ENCODE results near the gene KHK.
"Not testable (repeated sequence)": the region's sequence is repeated elsewhere in the genome, so short reads cannot be mapped to it uniquely, and the experiment has no call there.

The KHK gene

GRCh38 chr2:27060323-27060722 is 26.2 kb upstream of the KHK start:
- DNase-seq = no peak

- DNase-seq = no peak
Observed at GRCh38 chr2:27065128-27065527, 21.4 kb upstream of the KHK start.

GRCh38 chr2:27067385-27067784 is 19.2 kb upstream of the KHK start:
- DNase-seq = no peak

DNA sequence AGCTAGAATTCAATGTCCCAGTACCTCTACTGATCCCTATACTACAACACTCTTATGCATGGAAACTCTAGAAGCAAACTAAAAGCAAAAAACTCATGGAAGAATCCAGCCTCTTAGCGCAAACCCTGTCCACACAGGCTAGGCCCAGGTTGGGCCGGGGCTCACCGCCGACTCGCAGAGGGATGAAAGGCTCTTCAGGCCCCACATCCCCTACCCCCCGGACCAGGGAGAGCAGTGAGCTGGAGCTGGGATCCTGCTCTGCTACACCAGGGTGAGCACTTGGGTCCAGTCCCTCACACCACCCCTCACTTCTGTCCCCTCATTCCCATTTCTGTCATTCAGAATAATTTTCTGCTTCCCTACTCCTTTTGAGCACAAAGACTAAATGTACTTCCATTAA is 17.1 kb upstream of the KHK start:
- DNase-seq = no peak

- DNase-seq = no peak
Observed at GRCh38 chr2:27069961-27070618, 16.5 kb upstream of the KHK start.

DNA sequence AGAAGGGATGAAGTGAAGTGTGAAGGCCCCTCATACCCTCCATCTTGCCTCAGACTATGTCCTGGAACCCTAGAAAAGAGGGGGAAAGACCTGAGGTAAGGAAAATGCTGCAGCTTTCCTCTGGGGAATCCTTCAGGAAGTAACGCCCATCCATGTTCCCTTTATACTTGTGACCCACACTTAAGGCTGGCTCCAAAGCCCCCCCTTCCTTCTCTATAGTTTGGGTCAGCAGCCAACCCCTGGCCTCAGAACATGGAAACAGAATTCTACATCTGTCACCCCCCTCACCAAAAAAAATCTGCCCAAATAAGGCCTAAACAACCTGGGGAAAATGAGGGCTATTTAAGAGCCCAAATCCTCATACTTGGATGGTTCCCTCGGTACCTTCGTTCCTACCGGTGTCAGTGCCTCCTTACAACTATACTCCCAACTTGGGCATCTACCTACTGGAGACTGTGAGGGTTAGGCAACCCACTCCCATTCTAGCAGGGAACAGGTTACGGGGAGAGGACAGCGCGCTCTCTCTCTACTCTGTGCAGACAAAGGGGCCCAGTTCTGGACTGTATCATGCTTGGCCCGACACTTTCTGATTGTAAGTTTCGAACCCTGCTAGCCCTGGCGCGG is 15.8 kb upstream of the KHK start:
- no peak for DNase-seq

DNA sequence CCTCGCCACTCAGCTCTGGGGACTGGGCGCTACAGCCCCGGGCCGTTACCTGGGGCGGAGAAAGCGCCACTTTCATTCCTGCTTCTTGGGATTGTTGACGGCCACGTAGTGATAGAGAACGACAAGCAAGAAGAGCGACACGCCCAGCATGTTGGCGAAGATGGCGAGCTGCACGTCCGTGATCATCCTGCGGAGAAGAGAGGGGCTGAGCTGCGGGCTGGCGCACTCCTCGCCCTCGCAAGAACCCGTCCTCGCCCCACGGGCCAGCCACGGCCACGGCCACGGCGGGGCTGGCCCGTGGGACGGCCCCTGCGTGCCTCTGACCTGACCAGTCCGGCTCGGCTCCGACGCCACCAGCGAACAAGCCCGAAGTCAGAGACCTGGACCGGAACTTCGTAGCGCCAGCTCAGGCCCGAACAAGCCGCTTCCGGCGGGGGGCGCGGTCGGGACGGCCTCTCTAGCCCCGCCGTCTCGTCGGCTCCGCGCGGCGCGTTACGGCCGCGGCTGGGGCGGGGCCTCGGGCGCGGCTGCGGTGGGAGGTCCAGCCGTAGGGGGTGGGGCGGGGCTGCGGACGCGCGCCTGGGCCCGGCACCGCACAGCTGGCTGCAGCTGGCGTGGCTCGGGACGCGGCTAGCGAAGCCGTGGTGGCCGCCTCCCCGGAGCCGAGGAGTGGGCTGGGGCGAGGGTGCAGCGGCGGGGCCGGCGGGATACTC is 15.1 kb upstream of the KHK start, which contains the start of gene OST4:
TSS of gene OST4 (minus strand) at position 378 of the 713 bp plus-strand sequence.
- peak; percentile 97 for DNase-seq

DNA sequence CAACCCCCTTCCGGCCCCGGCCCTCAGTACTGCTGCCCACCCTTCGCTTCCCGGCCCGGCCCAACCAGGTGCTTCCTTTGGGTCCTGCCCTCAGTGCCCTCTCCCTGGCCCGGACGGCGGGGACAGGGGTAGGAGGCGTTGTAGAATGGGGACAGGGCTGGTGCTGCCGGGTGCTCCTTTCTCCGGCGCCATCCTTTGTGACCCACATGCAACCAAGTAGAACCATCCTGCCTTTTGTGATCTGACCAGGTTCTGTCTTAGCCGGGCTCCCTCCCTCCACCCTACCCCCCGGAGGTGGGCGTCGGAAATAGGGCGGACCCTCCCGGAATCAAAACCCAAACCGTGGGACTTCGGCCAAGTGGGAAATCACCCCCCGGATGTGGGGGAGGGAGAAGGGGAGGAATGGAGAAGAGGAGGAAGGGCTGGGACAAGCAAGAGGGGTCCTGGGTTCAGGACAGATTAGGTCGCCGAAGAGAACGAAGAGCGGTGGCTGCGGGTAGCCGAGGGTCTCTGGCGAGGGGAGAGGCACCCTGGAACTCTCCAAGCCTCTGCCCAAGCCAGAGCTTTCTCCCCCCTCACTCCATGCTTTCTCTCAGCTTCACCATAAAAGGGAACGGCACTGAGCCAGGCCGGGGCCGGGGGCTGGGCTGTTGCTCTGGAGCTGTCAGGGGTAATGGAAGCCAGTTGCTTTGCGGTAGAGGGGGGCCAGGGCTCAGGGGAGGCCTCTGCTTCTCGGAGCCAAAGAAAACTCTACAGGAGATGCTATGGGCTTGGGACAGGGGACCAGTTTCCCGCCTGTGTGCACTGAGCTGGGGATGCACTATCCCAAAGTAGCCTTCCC is 14.4 kb upstream of the KHK start:
- DNase-seq = peak; percentile 75

- no peak for DNase-seq
Observed at GRCh38 chr2:27072920-27073319, 13.7 kb upstream of the KHK start.

- no peak for DNase-seq
Observed at GRCh38 chr2:27073782-27074181, 12.8 kb upstream of the KHK start.

DNA sequence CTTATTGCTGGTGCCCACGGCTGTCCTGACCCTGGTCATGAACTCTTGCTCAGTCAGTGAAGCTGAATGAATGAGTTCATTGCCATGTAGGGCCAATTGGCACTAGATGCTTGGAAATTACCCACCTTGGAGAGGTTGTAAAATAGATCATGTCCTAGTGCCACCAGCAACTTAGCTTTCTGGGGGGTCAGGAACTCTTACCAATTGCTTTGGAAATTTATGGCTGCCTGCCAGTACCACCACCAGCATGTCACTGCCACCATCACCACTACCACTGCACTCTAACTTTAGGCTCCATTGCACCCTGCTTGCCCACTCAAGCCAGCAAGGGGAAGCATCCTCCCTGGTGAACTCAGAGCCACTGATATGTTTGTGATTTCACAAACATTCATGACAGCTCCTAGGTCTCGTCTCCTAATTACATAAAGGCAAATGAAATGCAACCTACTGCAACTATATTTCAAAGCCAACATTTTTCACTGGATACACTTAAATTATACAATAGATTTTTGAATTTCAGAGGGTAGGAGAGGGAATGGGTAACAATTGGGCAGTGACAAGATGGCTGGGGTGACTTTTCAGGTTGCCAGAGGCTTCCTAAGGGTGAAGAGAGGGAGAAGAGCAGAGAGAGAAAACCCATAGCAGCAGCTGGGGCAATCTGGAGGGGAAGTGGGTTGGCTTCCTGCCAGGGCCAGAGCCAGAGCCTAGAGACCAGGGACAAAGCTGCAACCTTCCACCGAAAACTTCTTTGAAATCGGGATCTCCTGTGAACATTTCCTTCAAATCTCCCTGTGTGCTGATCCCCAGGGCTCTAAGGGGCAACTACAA is 11.6 kb upstream of the KHK start:
- peak; percentile 79 for DNase-seq

GRCh38 chr2:27075566-27075871 is 11.1 kb upstream of the KHK start:
- not testable (repeated sequence) for DNase-seq

DNA sequence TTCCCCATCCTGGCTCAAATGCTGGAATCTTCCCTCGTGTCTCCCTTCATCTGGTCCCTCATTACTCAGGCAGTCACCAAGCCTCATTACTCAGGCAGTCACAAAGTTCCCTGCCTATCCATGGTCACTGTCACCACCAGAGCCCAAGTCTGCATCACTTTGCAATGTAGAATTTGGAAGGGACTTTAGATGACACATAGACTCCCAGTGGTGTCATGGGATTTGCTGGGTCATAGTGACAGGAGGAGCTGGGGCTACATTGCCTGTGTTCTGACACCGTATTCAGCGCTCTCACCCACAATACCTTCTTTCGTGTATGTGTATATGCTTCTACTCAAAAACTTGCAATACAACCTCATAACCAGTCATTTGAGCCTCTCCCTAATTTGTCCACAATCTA is 10.2 kb upstream of the KHK start:
- DNase-seq = no peak

DNA sequence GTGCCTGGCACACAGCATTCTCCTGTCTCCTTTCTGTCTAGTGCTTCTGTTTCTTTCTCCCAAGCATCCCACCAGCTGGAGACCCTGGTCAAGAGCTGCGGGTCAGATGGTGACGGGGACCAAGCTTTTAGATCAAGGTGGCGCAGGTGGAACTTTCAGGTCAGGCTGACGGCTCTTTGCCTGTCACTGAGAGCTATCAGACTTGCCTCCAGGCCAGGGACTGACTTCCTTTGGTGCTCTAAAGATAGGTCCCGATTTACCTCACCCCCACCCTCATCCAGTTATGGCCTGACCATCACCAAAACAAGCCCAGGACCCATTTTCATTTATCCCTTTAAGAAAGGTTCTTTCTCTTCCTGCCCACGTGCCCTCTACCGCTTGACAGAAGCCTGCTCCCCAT is 9.3 kb upstream of the KHK start:
- no peak for DNase-seq

DNA sequence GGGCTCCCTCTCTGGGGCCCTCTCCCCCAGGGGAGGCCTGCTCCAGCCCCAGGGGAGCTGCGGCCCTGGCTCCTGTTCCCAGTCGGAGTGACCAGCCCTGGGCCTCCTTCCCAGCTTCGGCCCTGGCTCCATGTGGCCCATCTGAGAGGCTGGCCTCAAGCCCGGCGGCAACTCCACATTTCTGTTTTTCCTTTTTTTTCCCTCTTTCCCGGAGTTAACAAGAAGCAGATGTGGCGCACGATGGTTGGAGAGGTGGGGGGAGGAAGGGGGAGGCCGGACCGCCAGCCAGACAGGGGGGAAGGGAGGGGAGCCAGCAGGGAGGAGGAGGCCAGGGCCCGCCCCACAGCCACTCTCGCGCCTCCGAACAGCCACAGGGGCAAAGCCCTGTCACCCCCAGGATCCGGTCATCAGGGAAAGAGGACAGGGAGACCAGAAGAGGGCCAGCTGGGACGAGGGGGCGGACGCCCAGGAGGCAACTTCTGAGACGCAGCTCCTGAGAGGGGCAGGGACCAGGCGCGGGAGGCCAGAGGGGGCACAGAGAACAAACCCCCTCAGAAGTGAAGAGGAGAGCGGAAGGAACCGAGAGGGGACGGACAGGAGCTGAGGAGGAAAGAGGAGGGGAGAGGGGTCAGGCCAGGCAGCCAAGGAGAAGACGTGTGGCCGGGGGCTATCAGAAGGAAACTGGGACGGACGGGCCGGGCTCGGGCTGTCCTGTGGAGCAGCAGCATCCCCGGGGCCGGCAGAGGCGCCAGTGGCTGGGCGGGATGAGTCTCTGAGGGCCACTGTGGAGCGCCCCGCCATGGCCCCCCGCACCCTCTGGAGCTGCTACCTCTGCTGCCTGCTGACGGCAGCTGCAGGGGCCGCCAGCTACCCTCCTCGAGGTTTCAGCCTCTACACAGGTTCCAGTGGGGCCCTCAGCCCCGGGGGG is 8.0 kb upstream of the KHK start, which contains the start of gene EMILIN1:
TSS of gene EMILIN1 (plus strand) at position 349 of the 928 bp plus-strand sequence. CDS start at position 800, 451 bp downstream.
- no peak for DNase-seq

- no peak for DNase-seq
Observed at GRCh38 chr2:27079233-27080139, 7.1 kb upstream of the KHK start.

DNA sequence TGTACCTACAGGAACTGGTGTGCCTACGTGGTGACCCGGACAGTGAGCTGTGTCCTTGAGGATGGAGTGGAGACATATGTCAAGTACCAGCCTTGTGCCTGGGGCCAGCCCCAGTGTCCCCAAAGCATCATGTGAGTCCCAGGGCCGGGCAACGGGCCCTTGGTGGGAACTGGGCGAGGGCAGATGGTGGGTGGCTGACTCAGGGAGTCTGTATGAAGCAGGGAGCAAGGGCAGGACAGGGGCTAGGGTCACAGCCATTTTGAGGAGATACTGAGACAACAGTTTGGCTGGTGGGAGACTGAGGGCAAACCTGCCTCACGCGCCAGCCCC is 6.5 kb upstream of the KHK start:
- DNase-seq = no peak

- no peak for DNase-seq
Observed at GRCh38 chr2:27080603-27080936, 6.0 kb upstream of the KHK start.

DNA sequence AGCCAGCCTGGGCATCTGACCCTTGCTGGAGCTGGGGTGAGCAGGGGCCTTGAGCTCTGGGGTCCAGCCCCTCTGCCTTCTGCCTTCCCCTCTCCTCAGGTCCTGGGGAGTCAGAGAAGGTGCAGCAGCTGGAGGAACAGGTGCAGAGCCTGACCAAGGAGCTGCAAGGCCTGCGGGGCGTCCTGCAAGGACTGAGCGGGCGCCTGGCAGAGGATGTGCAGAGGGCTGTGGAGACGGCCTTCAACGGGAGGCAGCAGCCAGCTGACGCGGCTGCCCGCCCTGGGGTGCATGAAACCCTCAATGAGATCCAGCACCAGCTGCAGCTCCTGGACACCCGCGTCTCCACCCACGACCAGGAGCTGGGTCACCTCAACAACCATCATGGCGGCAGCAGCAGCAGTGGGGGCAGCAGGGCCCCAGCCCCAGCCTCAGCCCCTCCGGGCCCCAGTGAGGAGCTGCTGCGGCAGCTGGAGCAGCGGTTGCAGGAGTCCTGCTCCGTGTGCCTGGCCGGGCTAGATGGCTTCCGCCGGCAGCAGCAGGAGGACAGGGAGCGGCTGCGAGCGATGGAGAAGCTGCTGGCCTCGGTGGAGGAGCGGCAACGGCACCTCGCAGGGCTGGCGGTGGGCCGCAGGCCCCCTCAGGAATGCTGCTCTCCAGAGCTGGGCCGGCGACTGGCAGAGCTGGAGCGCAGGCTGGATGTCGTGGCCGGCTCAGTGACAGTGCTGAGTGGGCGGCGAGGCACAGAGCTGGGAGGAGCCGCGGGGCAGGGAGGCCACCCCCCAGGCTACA is 4.4 kb upstream of the KHK start:
- no peak for DNase-seq
